Right renal pelvis (tissue), 4 donors: ENCODE results near the gene ZCCHC4. TPM values are rescaled to one million over a fixed set of nuclear protein-coding genes. Genes with fewer than 3 reads are reported as not detected.

Experiments used
- polyA plus RNA-seq, 4 donors: library from polyadenylated mRNA; unstranded; fragments of 120-200 nt; gene quantifications; one replicate each; pipeline ENCODE4 v1.2.1, GENCODE V29; 2013; ENCODE audit not compliant: insufficient read length in 4 of 4

Gene ZCCHC4
- polyA plus RNA-seq, 4 donors: 10.7 to 14.5 (median 12.8) TPM

Other genes starting within 250 kb of the ZCCHC4 start
- gene SEPSECS, start 152.3 kb upstream of the ZCCHC4 start, polyA plus RNA-seq: 10 to 100 TPM; 15.3 to 22.3 (median 18.0) TPM
- gene PI4K2B, start 78.7 kb upstream of the ZCCHC4 start, polyA plus RNA-seq: 10 to 100 TPM; 14.6 to 20.7 (median 18.3) TPM
- gene ANAPC4, start 64.5 kb downstream of the ZCCHC4 start, polyA plus RNA-seq: 10 to 100 TPM; 31.7 to 52.9 (median 41.3) TPM